ENCODE results near the gene VSIG10L2.

VSIG10L2 gene

GRCh38 chr11:125947419-125948277 is 1.8 kb downstream of the VSIG10L2 start:
- DNase-seq (ENCODE audit: low spot score in 2 of 2) = no peak
- Histone ChIP-seq H3K36me3 (replicated peaks) (no peaks in the 10 kb centered on the region), H3K4me3 (no peak overlapping the region), H3K9me3 (no peaks in the 10 kb centered on the region), H3K27me3 (ENCODE audit: low read depth) (no peaks in the 10 kb centered on the region), H3K4me1 (no peaks in the 10 kb centered on the region)
- in situ Hi-C loops (cut with MboI; ENCODE audit: low sequenced_read_pairs) = no loop called here

GRCh38 chr11:125948278-125949051 is 2.6 kb downstream of the VSIG10L2 start:
- Histone ChIP-seq H3K36me3 (replicated peaks) (no peaks in the 10 kb centered on the region), H3K9me3 (no peaks in the 10 kb centered on the region), H3K4me3 (no peak overlapping the region), H3K4me1 (no peaks in the 10 kb centered on the region), H3K27me3 (ENCODE audit: low read depth) (no peaks in the 10 kb centered on the region)
- DNase-seq (ENCODE audit: low spot score in 2 of 2) = no peak
- in situ Hi-C loops (cut with MboI; ENCODE audit: low sequenced_read_pairs) = no loop called here

- in situ Hi-C loops (cut with MboI; ENCODE audit: low sequenced_read_pairs) = no loop called here
- no peaks in the 10 kb centered on the region for H3K36me3 ChIP-seq (replicated peaks)
- DNase-seq (ENCODE audit: low spot score in 2 of 2) = no peak
- no peaks in the 10 kb centered on the region for H3K9me3 ChIP-seq
- no peak overlapping the region for H3K4me3 ChIP-seq
- H3K27me3 ChIP-seq (ENCODE audit: low read depth) = no peaks in the 10 kb centered on the region
- H3K4me1 ChIP-seq = no peaks in the 10 kb centered on the region
Observed at GRCh38 chr11:125949271-125950177, 3.7 kb downstream of the VSIG10L2 start.

- H3K4me1 ChIP-seq = no peaks in the 10 kb centered on the region
- no peaks in the 10 kb centered on the region for H3K9me3 ChIP-seq
- no peaks in the 10 kb centered on the region for H3K27me3 ChIP-seq (ENCODE audit: low read depth)
- DNase-seq (ENCODE audit: low spot score in 2 of 2) = no peak
- H3K4me3 ChIP-seq = no peak overlapping the region
- H3K36me3 ChIP-seq (replicated peaks) = no peaks in the 10 kb centered on the region
- in situ Hi-C loops (cut with MboI; ENCODE audit: low sequenced_read_pairs) = no loop called here
Observed at GRCh38 chr11:125950178-125950490, 4.3 kb downstream of the VSIG10L2 start.

GRCh38 chr11:125950696-125951651 is 5.1 kb downstream of the VSIG10L2 start:
- no peaks in the 10 kb centered on the region for H3K27me3 ChIP-seq (ENCODE audit: low read depth)
- no peaks in the 10 kb centered on the region for H3K4me1 ChIP-seq
- no peak for DNase-seq (ENCODE audit: low spot score in 2 of 2)
- no peaks in the 10 kb centered on the region for H3K36me3 ChIP-seq (replicated peaks)
- in situ Hi-C loops (cut with MboI; ENCODE audit: low sequenced_read_pairs) = no loop called here
- H3K9me3 ChIP-seq = no peaks in the 10 kb centered on the region
- H3K4me3 ChIP-seq = no peak overlapping the region

- H3K9me3 ChIP-seq = no peaks in the 10 kb centered on the region
- no peak overlapping the region for H3K4me3 ChIP-seq
- no peak for DNase-seq (ENCODE audit: low spot score in 2 of 2)
- in situ Hi-C loops (cut with MboI; ENCODE audit: low sequenced_read_pairs) = no loop called here
- no peaks in the 10 kb centered on the region for H3K36me3 ChIP-seq (replicated peaks)
- no peaks in the 10 kb centered on the region for H3K27me3 ChIP-seq (ENCODE audit: low read depth)
- no peaks in the 10 kb centered on the region for H3K4me1 ChIP-seq
Observed at GRCh38 chr11:125951731-125952130, 5.9 kb downstream of the VSIG10L2 start.

- DNase-seq (ENCODE audit: low spot score in 2 of 2) = no peak
- in situ Hi-C loops (cut with MboI; ENCODE audit: low sequenced_read_pairs) = no loop called here
- no peaks in the 10 kb centered on the region for H3K36me3 ChIP-seq (replicated peaks)
- no peaks in the 10 kb centered on the region for H3K4me1 ChIP-seq
- no peaks in the 10 kb centered on the region for H3K27me3 ChIP-seq (ENCODE audit: low read depth)
- H3K9me3 ChIP-seq = no peaks in the 10 kb centered on the region
- no peak overlapping the region for H3K4me3 ChIP-seq
Observed at GRCh38 chr11:125952559-125952958, 6.7 kb downstream of the VSIG10L2 start.

GRCh38 chr11:125952973-125953372 is 7.1 kb downstream of the VSIG10L2 start:
- Histone ChIP-seq H3K9me3 (no peaks in the 10 kb centered on the region), H3K27me3 (ENCODE audit: low read depth) (no peaks in the 10 kb centered on the region), H3K36me3 (replicated peaks) (no peaks in the 10 kb centered on the region), H3K4me1 (no peaks in the 10 kb centered on the region), H3K4me3 (no peak overlapping the region)
- no peak for DNase-seq (ENCODE audit: low spot score in 2 of 2)
- in situ Hi-C loops (cut with MboI; ENCODE audit: low sequenced_read_pairs) = no loop called here

- Histone ChIP-seq H3K27me3 (ENCODE audit: low read depth) (no peaks in the 10 kb centered on the region), H3K9me3 (no peaks in the 10 kb centered on the region), H3K4me1 (no peaks in the 10 kb centered on the region), H3K4me3 (no peak overlapping the region), H3K36me3 (replicated peaks) (no peaks in the 10 kb centered on the region)
- in situ Hi-C loops (cut with MboI; ENCODE audit: low sequenced_read_pairs) = no loop called here
- DNase-seq (ENCODE audit: low spot score in 2 of 2) = no peak
Observed at GRCh38 chr11:125953401-125953935, 7.6 kb downstream of the VSIG10L2 start.

- no peaks in the 10 kb centered on the region for H3K4me1 ChIP-seq
- no peaks in the 10 kb centered on the region for H3K27me3 ChIP-seq (ENCODE audit: low read depth)
- H3K36me3 ChIP-seq (replicated peaks) = no peaks in the 10 kb centered on the region
- H3K9me3 ChIP-seq = no peaks in the 10 kb centered on the region
- in situ Hi-C loops (cut with MboI; ENCODE audit: low sequenced_read_pairs) = no loop called here
- no peak overlapping the region for H3K4me3 ChIP-seq
- no peak for DNase-seq (ENCODE audit: low spot score in 2 of 2)
Observed at GRCh38 chr11:125954123-125954944, 8.5 kb downstream of the VSIG10L2 start.

- no peaks in the 10 kb centered on the region for H3K4me1 ChIP-seq
- no peaks in the 10 kb centered on the region for H3K27me3 ChIP-seq (ENCODE audit: low read depth)
- H3K9me3 ChIP-seq = no peaks in the 10 kb centered on the region
- no peak overlapping the region for H3K4me3 ChIP-seq
- in situ Hi-C loops (cut with MboI; ENCODE audit: low sequenced_read_pairs) = no loop called here
- H3K36me3 ChIP-seq (replicated peaks) = no peaks in the 10 kb centered on the region
- no peak for DNase-seq (ENCODE audit: low spot score in 2 of 2)
Observed at GRCh38 chr11:125954945-125955640, 9.2 kb downstream of the VSIG10L2 start.

- Histone ChIP-seq H3K4me1 (no peaks in the 10 kb centered on the region), H3K4me3 (no peak overlapping the region), H3K36me3 (replicated peaks) (no peaks in the 10 kb centered on the region), H3K9me3 (no peaks in the 10 kb centered on the region), H3K27me3 (ENCODE audit: low read depth) (no peaks in the 10 kb centered on the region)
- no peak for DNase-seq (ENCODE audit: low spot score in 2 of 2)
- in situ Hi-C loops (cut with MboI; ENCODE audit: low sequenced_read_pairs) = no loop called here
Observed at GRCh38 chr11:125955856-125956255, 10.0 kb downstream of the VSIG10L2 start.

All from HAP-1 (cell line).